ENCODE data around the gene DYDC2.

GRCh38 chr10:80407812-80408241, 51.2 kb downstream of the DYDC2 start:
- TF ChIP-seq CTCF (conservative IDR thresholded peaks at IDR 0.05 in 1 of 2, IDR thresholded peaks at IDR 0.05 in 1 of 2; ENCODE audit: low read depth in 1 of 2, low read length in 2 of 2) (no peak), EZH2 (IDR thresholded peaks at IDR 0.05; ENCODE audit: low read length, missing control alignments) (no peak)
